HK-2 (cell line): Measurements from ENCODE around the gene ACTBL2.
"Not testable (repeated sequence)": the region's sequence is repeated elsewhere in the genome, so short reads cannot be mapped to it uniquely, and the experiment has no call there.

Source experiments
- DNase-seq: peaks from one replicate; pipeline ENCODE4 v3.0.0-alpha.2; 2018; ENCODE audit not compliant: unreplicated experiment

The ACTBL2 gene

GRCh38 chr5:57494104-57495098, 11.8 kb upstream of the ACTBL2 start:
- DNase-seq: peak; percentile 85

- DNase-seq: no peak
These were observed 10.4 kb upstream of the ACTBL2 start for GRCh38 chr5:57493034-57493433.

GRCh38 chr5:57492632-57493031, 10.0 kb upstream of the ACTBL2 start:
- no peak for DNase-seq

- DNase-seq: no peak
These were observed 8.9 kb upstream of the ACTBL2 start for GRCh38 chr5:57491369-57491965.

- DNase-seq: no peak
These were observed 5.8 kb upstream of the ACTBL2 start for GRCh38 chr5:57488215-57488955.

- DNase-seq: no peak
These were observed 3.5 kb upstream of the ACTBL2 start for GRCh38 chr5:57486027-57486602.

- DNase-seq: no peak
These were observed 3.8 kb downstream of the ACTBL2 start for GRCh38 chr5:57478826-57479225.

GRCh38 chr5:57476601-57477056, 6.0 kb downstream of the ACTBL2 start:
- no peak for DNase-seq

- no peak for DNase-seq
These were observed 12.3 kb downstream of the ACTBL2 start for GRCh38 chr5:57470339-57470738.

GRCh38 chr5:57468481-57469163, 14.0 kb downstream of the ACTBL2 start:
- no peak for DNase-seq

GRCh38 chr5:57466544-57466943, 16.1 kb downstream of the ACTBL2 start:
- no peak for DNase-seq

- not testable (repeated sequence) for DNase-seq
These were observed 22.6 kb downstream of the ACTBL2 start for GRCh38 chr5:57460056-57460455.

- DNase-seq: no peak
These were observed 24.2 kb downstream of the ACTBL2 start for GRCh38 chr5:57458443-57458842.

GRCh38 chr5:57456531-57457135, 26.0 kb downstream of the ACTBL2 start:
- DNase-seq: no peak

- no peak for DNase-seq
These were observed 26.8 kb downstream of the ACTBL2 start for GRCh38 chr5:57455511-57456455.

- no peak for DNase-seq
These were observed 27.7 kb downstream of the ACTBL2 start for GRCh38 chr5:57454896-57455295.

- DNase-seq: no peak
These were observed 28.9 kb downstream of the ACTBL2 start for GRCh38 chr5:57453728-57454127.

- DNase-seq: no peak
These were observed 29.7 kb downstream of the ACTBL2 start for GRCh38 chr5:57452885-57453284.

GRCh38 chr5:57450991-57451876, 31.4 kb downstream of the ACTBL2 start:
- no peak for DNase-seq
